Measurements from ENCODE around the gene ASB6. TPM values are rescaled to one million over a fixed set of nuclear protein-coding genes. Genes with fewer than 3 reads are reported as not detected.

Gene ASB6
- total RNA-seq, 1 experiment from 2014 or later: 17.4 TPM

DNA sequence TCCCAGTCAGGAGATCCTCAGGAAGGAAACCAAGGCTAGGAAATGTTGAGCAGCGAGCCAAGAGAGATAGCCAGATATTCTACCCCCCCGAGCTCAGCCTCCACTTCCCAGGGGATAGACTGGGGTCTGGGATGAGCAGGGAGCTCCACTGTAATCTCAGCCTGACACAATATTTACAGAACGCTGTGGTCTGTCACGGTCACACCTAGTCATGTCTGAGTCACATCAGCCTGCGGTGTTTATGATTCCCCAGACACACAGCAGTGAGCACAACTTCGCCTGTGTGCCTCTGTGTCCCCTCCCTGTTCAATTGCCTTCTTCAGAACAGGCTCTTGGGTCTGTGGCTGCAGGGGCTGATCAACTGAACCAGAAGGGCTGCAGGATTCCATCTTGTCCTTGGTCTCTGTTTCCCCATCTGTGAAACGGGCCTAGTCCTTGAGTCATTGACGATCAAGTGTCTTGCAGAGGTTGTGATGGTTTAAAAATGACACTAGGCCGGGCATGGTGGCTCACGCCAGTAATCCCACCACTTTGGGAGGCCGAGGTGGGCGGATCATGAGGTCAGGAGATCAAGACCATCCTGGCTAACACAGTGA lies 14.9 kb upstream of the ASB6 start:
- intact Hi-C loops (cut with micrococcal nuclease; ENCODE audit: unreplicated experiment): no loop called here
- no TSS peak for BruUV-seq (replicated peaks)
- CTCF ChIA-PET: interaction anchor here (0.6 kb wide), 2 partner anchors 127 to 625 kb away, joined by 3 to 4 read pairs; no protein-coding TSS in a partner anchor
- Histone ChIP-seq H3K4me1 (no peaks in the 10 kb centered on the region), H3K36me3 (ENCODE audit: control insufficient read depth, insufficient read depth, low read length) (no peaks in the 10 kb centered on the region), H3K27me3 (replicated peaks; ENCODE audit: control insufficient read depth, insufficient read depth, low read length) (no peaks in the 10 kb centered on the region), H3K9me3 (no peaks in the 10 kb centered on the region), H3K4me3 (ENCODE audit: low read depth, low read length) (no peak overlapping the region)
- no peaks in the 10 kb centered on the region for H3K4me1 Mint-ChIP-seq (ENCODE audit: low read depth, unreplicated experiment)
- H3K27me3 Mint-ChIP-seq (ENCODE audit: insufficient read depth, unreplicated experiment): peaks cover 2% of the 10 kb centered on the region
- no peak overlapping the region for H3K4me3 Mint-ChIP-seq (ENCODE audit: unreplicated experiment)
- H3K36me3 Mint-ChIP-seq (ENCODE audit: insufficient read depth, unreplicated experiment): no peaks in the 10 kb centered on the region
- no peaks in the 10 kb centered on the region for H3K9me3 Mint-ChIP-seq (ENCODE audit: unreplicated experiment)
- POLR2A ChIA-PET: no interaction called here
- TF ChIP-seq, protein P1, sequence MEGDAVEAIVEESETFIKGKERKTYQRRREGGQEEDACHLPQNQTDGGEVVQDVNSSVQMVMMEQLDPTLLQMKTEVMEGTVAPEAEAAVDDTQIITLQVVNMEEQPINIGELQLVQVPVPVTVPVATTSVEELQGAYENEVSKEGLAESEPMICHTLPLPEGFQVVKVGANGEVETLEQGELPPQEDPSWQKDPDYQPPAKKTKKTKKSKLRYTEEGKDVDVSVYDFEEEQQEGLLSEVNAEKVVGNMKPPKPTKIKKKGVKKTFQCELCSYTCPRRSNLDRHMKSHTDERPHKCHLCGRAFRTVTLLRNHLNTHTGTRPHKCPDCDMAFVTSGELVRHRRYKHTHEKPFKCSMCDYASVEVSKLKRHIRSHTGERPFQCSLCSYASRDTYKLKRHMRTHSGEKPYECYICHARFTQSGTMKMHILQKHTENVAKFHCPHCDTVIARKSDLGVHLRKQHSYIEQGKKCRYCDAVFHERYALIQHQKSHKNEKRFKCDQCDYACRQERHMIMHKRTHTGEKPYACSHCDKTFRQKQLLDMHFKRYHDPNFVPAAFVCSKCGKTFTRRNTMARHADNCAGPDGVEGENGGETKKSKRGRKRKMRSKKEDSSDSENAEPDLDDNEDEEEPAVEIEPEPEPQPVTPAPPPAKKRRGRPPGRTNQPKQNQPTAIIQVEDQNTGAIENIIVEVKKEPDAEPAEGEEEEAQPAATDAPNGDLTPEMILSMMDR (IDR thresholded peaks at IDR 0.05; ENCODE audit: insufficient read depth in 1 of 2, low read depth in 1 of 2, low read length in 1 of 2, severe bottlenecking in 1 of 2, unreplicated experiment in 1 of 2): no peak
- DNase-seq: no peak
- no peak overlapping the region for H3K27ac Mint-ChIP-seq (ENCODE audit: unreplicated experiment)

DNA sequence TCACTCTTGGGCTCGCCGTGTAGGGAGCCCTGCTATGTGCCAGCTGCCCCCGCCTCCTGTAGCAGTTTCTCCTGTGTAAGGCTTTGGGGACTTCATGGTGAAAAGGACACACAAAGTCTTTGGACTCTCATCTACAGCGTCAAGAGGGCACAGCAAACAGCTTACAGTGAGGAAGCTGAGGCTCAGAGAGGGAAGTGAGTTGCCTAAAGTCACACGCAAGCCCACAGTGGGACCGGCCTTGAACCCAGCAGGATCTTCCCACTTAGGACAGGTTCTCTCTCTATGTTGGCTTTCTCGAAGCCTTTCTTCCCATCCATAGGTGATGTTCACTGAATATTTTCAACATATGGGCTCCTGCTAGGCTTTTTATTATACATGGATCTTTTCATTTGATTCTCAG lies 13.7 kb upstream of the ASB6 start:
- intact Hi-C loops (cut with micrococcal nuclease; ENCODE audit: unreplicated experiment): no loop called here
- BruUV-seq (replicated peaks): no TSS peak
- Mint-ChIP-seq H3K36me3 (ENCODE audit: insufficient read depth, unreplicated experiment) (no peaks in the 10 kb centered on the region), H3K4me3 (ENCODE audit: unreplicated experiment) (no peak overlapping the region), H3K27me3 (ENCODE audit: insufficient read depth, unreplicated experiment) (peaks cover 2% of the 10 kb centered on the region), H3K27ac (ENCODE audit: unreplicated experiment) (no peak overlapping the region), H3K9me3 (ENCODE audit: unreplicated experiment) (no peaks in the 10 kb centered on the region), H3K4me1 (ENCODE audit: low read depth, unreplicated experiment) (no peaks in the 10 kb centered on the region)
- CTCF ChIA-PET: no interaction called here
- no peak overlapping the region for H3K4me3 ChIP-seq (ENCODE audit: low read depth, low read length)
- no peaks in the 10 kb centered on the region for H3K4me1 ChIP-seq
- no peaks in the 10 kb centered on the region for H3K36me3 ChIP-seq (ENCODE audit: control insufficient read depth, insufficient read depth, low read length)
- DNase-seq: no peak
- H3K27me3 ChIP-seq (replicated peaks; ENCODE audit: control insufficient read depth, insufficient read depth, low read length): no peaks in the 10 kb centered on the region
- TF ChIP-seq, protein P1 (IDR thresholded peaks at IDR 0.05; ENCODE audit: insufficient read depth in 1 of 2, low read depth in 1 of 2, low read length in 1 of 2, severe bottlenecking in 1 of 2, unreplicated experiment in 1 of 2): no peak
- POLR2A ChIA-PET: no interaction called here
- H3K9me3 ChIP-seq: no peaks in the 10 kb centered on the region

DNA sequence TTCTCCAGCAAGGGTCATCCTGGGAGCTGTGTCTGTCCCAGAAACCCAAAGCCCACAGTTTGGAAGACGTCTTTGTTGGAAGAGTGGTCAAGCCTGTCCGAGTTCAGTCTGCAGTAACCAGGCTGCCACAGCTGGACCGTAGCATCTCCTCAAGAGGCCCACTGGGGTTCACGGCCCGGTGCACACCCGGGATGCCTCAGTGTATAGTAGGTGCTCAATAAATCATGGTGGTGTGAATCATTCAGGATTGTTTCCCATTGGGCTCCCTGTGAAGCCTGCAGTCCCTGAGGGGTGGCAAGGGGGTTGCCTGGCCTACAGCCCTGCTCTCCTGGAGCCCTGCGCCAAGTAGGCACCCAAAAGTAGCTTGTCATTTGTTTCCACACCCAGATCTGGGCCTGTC lies 13.2 kb upstream of the ASB6 start:
- H3K27ac Mint-ChIP-seq (ENCODE audit: unreplicated experiment): no peak overlapping the region
- ChIA-PET POLR2A (no interaction called here), CTCF (no interaction called here)
- no peaks in the 10 kb centered on the region for H3K4me1 Mint-ChIP-seq (ENCODE audit: low read depth, unreplicated experiment)
- H3K27me3 ChIP-seq (replicated peaks; ENCODE audit: control insufficient read depth, insufficient read depth, low read length): no peaks in the 10 kb centered on the region
- BruUV-seq (replicated peaks): no TSS peak
- H3K4me3 ChIP-seq (ENCODE audit: low read depth, low read length): no peak overlapping the region
- H3K27me3 Mint-ChIP-seq (ENCODE audit: insufficient read depth, unreplicated experiment): peaks cover 2% of the 10 kb centered on the region
- H3K36me3 ChIP-seq (ENCODE audit: control insufficient read depth, insufficient read depth, low read length): no peaks in the 10 kb centered on the region
- no peaks in the 10 kb centered on the region for H3K36me3 Mint-ChIP-seq (ENCODE audit: insufficient read depth, unreplicated experiment)
- H3K4me1 ChIP-seq: no peaks in the 10 kb centered on the region
- no peak overlapping the region for H3K4me3 Mint-ChIP-seq (ENCODE audit: unreplicated experiment)
- DNase-seq: no peak
- TF ChIP-seq, protein P1 (IDR thresholded peaks at IDR 0.05; ENCODE audit: insufficient read depth in 1 of 2, low read depth in 1 of 2, low read length in 1 of 2, severe bottlenecking in 1 of 2, unreplicated experiment in 1 of 2): no peak
- intact Hi-C loops (cut with micrococcal nuclease; ENCODE audit: unreplicated experiment): no loop called here
- no peaks in the 10 kb centered on the region for H3K9me3 ChIP-seq
- H3K9me3 Mint-ChIP-seq (ENCODE audit: unreplicated experiment): no peaks in the 10 kb centered on the region

Data from Caco-2 (cell line).